Esophagus (tissue), 2 donors: Measurements from ENCODE around the gene ST6GALNAC4. TPM values are rescaled to one million over a fixed set of nuclear protein-coding genes. Genes with fewer than 3 reads are reported as not detected.

ENCODE experiments used
- H3K27ac ChIP-seq, 2 donors: one replicate each; pipeline ENCODE4 v1.5.1; 2013; ENCODE audit warnings: low read depth in 2 of 2, mild to moderate bottlenecking in 2 of 2, inconsistent platforms in 1 of 2, low read length in 1 of 2, moderate library complexity in 1 of 2
- H3K27me3 ChIP-seq, 2 donors: one replicate each; pipeline ENCODE4 v1.6.1; 2013; ENCODE audit warnings: low read length in 2 of 2, control low read depth in 1 of 2, mild to moderate bottlenecking in 1 of 2; ENCODE audit not compliant: insufficient read depth in 2 of 2, control insufficient read depth in 1 of 2
- H3K36me3 ChIP-seq, 2 donors: one replicate each; pipeline ENCODE4 v1.6.1; 2013; ENCODE audit warnings: low read length in 1 of 2; ENCODE audit not compliant: control insufficient read depth in 2 of 2, insufficient read depth in 2 of 2
- H3K4me1 ChIP-seq, 2 donors: one replicate each; pipeline ENCODE4 v1.6.1; 2013; ENCODE audit warnings: low read length in 1 of 2; ENCODE audit not compliant: control insufficient read depth in 2 of 2, insufficient read depth in 2 of 2
- H3K4me3 ChIP-seq, 2 donors: one replicate each; pipeline ENCODE4 v1.5.1; 2013; ENCODE audit warnings: low read length in 2 of 2, mild to moderate bottlenecking in 2 of 2, low read depth in 1 of 2, moderate library complexity in 1 of 2
- H3K9me3 ChIP-seq, 2 donors: one replicate each; pipeline ENCODE4 v1.6.1; 2013; ENCODE audit warnings: mild to moderate bottlenecking in 2 of 2, low read depth in 1 of 2, low read length in 1 of 2, moderate library complexity in 1 of 2; ENCODE audit not compliant: control insufficient read depth in 2 of 2, insufficient read depth in 1 of 2
- WGBS, 2 donors: extraction: QIAGEN DNeasy Blood & Tissue Kit; methylation state at CpG; one replicate each; pipeline ENCODE4 v1.1.7; 2013; 5-methylcytosine and 5-hydroxymethylcytosine counted together
- polyA plus RNA-seq, 2 donors: library from polyadenylated mRNA; stranded (reverse); fragments of 200-250 nt; gene quantifications; one replicate each; pipeline ENCODE4 v1.2.3, GENCODE V29; 2013
- donor health status: healthy with polysubstance abuse.
- donor health status: Bipolar disorder and iron deficiency.

ST6GALNAC4 gene, protein sequence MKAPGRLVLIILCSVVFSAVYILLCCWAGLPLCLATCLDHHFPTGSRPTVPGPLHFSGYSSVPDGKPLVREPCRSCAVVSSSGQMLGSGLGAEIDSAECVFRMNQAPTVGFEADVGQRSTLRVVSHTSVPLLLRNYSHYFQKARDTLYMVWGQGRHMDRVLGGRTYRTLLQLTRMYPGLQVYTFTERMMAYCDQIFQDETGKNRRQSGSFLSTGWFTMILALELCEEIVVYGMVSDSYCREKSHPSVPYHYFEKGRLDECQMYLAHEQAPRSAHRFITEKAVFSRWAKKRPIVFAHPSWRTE
- 10 to 100 TPM in 1 of 2 donors, 1 to 10 TPM in 1; 4.6 to 15.3 TPM for polyA plus RNA-seq

GRCh38 chr9:127916720-127917581 is at the start of gene ST6GALNAC4:
ST6GALNAC4 (minus strand) TSS chr9:127917041; CDS start chr9:127916419, 622 bp downstream.
- Histone ChIP-seq H3K27ac (peak within 1 kb of the TSS; percentile 87 to 88), H3K4me1 (peaks cover 10 to 24% of the 10 kb centered on the region in 2 donors)

GRCh38 chr9:127965953-127966352 is 49.1 kb upstream of the ST6GALNAC4 start:
- H3K27me3 ChIP-seq = no peaks in the 10 kb centered on the region
- 30 to 36% methylated on average over 6 of the region's 6 CpGs for WGBS, 2 donors
- H3K4me3 ChIP-seq = no peak overlapping the region
- H3K9me3 ChIP-seq = no peaks in the 10 kb centered on the region
- H3K36me3 ChIP-seq = peaks cover 0 to 3% of the 10 kb centered on the region in 2 donors
- peaks cover 45 to 64% of the 10 kb centered on the region in 2 donors for H3K4me1 ChIP-seq
- peak overlapping the region; percentile 98 to 99 for H3K27ac ChIP-seq

More at GRCh38 chr9:127916720-127917581, at the start of gene ST6GALNAC4:
- H3K4me3 ChIP-seq = peak within 1 kb of the TSS; percentile 59 to 83
- WGBS, 2 donors = 1 to 2% methylated on average over 56 to 71 of the region's 71 CpGs
- no peaks in the 10 kb centered on the region for H3K27me3 ChIP-seq
- H3K36me3 ChIP-seq = peaks cover 0 to 9% of the 10 kb centered on the region in 2 donors
- no peaks in the 10 kb centered on the region for H3K9me3 ChIP-seq

- H3K4me3 ChIP-seq = no peak overlapping the region
- WGBS, 2 donors = 38 to 53% methylated on average over 19 of the region's 19 CpGs
- H3K27ac ChIP-seq = peak overlapping the region; percentile 73 to 95
- H3K9me3 ChIP-seq = no peaks in the 10 kb centered on the region
- H3K36me3 ChIP-seq = peaks cover 0 to 3% of the 10 kb centered on the region in 2 donors
- peaks cover 39 to 65% of the 10 kb centered on the region in 2 donors for H3K4me1 ChIP-seq
- no peaks in the 10 kb centered on the region for H3K27me3 ChIP-seq
These were observed 46.7 kb upstream of the ST6GALNAC4 start for GRCh38 chr9:127963359-127964064.

GRCh38 chr9:127963041-127963358 is 46.2 kb upstream of the ST6GALNAC4 start:
- Histone ChIP-seq H3K27ac (peak overlapping the region; percentile 73 to 95), H3K4me1 (peaks cover 39 to 60% of the 10 kb centered on the region in 2 donors)

GRCh38 chr9:127962278-127962677 is 45.4 kb upstream of the ST6GALNAC4 start:
- Histone ChIP-seq H3K4me1 (peaks cover 34 to 54% of the 10 kb centered on the region in 2 donors), H3K4me3 (no peak overlapping the region), H3K27ac (peak overlapping the region; percentile 73 to 95), H3K9me3 (no peaks in the 10 kb centered on the region), H3K27me3 (no peaks in the 10 kb centered on the region), H3K36me3 (peaks cover 0 to 3% of the 10 kb centered on the region in 2 donors)
- WGBS, 2 donors = 38 to 48% methylated on average over 3 of the region's 3 CpGs

More at GRCh38 chr9:127963041-127963358, 46.2 kb upstream of the ST6GALNAC4 start:
- Histone ChIP-seq H3K4me3 (no peak overlapping the region), H3K27me3 (no peaks in the 10 kb centered on the region), H3K36me3 (peaks cover 0 to 3% of the 10 kb centered on the region in 2 donors), H3K9me3 (no peaks in the 10 kb centered on the region)
- 39 to 53% methylated on average over 3 of the region's 3 CpGs for WGBS, 2 donors

DNA sequence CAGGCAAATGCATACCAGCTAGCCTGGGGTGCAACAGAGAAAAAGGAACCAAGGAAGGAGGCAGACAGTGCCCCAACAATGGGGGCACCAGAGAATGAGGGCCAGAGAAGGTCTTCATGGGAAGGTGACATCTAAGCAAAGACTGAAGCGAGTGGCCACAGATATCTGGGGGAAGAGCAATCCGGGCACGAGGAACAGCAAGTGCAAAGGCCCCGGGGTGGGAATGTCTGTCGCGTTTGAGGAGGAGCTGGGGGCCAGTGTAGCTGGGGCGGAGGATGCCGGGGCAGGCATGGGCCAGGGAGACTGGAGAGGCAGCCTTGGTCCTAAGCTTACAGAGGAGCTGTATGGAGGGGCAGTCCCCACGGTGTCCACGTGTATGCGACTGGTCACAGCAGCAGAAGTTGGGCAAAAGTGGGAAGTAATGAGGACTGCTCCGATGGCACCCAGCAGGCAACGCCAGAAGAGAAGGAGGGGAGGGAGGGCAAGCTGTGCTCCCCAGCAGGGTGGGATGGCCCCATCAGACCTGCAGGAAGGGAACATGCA is 44.8 kb upstream of the ST6GALNAC4 start:
- H3K27me3 ChIP-seq = no peaks in the 10 kb centered on the region
- no peaks in the 10 kb centered on the region for H3K9me3 ChIP-seq
- WGBS, 2 donors = 87 to 89% methylated on average over 13 of the region's 13 CpGs
- no peak overlapping the region for H3K4me3 ChIP-seq
- peaks cover 28 to 51% of the 10 kb centered on the region in 2 donors for H3K4me1 ChIP-seq
- H3K36me3 ChIP-seq = peaks cover 0 to 3% of the 10 kb centered on the region in 2 donors
- peak overlapping the region; percentile 89 to 95 for H3K27ac ChIP-seq

GRCh38 chr9:127961155-127961490 is 44.3 kb upstream of the ST6GALNAC4 start:
- H3K4me1 ChIP-seq = peaks cover 27 to 46% of the 10 kb centered on the region in 2 donors
- 74 to 77% methylated on average over 2 of the region's 2 CpGs for WGBS, 2 donors
- H3K27me3 ChIP-seq = no peaks in the 10 kb centered on the region
- H3K9me3 ChIP-seq = no peaks in the 10 kb centered on the region
- no peak overlapping the region for H3K4me3 ChIP-seq
- H3K27ac ChIP-seq = peak overlapping the region; percentile 89 to 95
- H3K36me3 ChIP-seq = peaks cover 0 to 3% of the 10 kb centered on the region in 2 donors

DNA sequence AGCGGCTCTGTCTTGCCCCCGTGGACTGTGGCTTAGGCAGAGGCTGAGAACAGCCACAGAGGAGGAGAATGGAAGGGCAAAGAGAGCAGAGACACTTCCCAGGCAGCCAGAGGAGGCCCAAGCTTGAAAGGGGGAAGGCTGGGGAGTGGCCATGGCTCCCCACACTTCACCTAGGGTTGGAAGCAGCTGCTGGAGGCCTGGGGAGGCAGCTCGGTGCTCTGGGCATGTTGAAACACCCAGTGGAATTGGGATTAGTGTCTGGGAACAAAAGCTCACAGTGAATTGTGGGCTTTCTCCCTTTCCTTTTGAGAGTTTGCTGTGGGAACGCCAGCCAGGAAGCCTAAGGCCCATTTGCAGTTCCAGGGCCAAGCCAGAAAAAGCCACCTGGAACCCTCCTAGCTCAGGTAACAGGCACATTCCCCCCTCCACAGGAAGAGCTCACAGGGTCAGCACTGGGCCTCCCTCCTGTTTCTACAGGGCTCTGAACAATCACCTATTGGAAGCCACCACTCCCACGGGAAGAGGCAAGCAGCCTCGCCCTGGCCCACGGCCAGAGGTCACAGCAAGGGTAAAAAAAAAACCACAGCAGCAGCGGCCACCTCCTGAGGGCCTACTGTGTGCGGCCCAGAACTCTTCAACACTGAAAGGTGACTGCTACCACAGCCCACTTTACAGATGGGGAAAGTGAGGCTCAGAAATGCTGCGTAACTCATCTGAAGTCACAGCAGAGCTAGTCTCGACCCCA is 43.7 kb upstream of the ST6GALNAC4 start:
- peaks cover 24 to 47% of the 10 kb centered on the region in 2 donors for H3K4me1 ChIP-seq
- H3K4me3 ChIP-seq = no peak overlapping the region
- 36 to 37% methylated on average over 10 to 11 of the region's 11 CpGs for WGBS, 2 donors
- peak overlapping the region; percentile 89 to 95 for H3K27ac ChIP-seq
- peaks cover 0 to 3% of the 10 kb centered on the region in 2 donors for H3K36me3 ChIP-seq
- H3K27me3 ChIP-seq = no peaks in the 10 kb centered on the region
- H3K9me3 ChIP-seq = no peaks in the 10 kb centered on the region
